Measurements from ENCODE around the gene LCT. TPM values are rescaled to one million over a fixed set of nuclear protein-coding genes. Genes with fewer than 3 reads are reported as not detected.

LCT gene
- total and polyA plus RNA-seq, 9 of the 15 experiments (the other 6 are each of a cell fraction or from before 2014, with no cell fraction given), result 0.01 to 0.04 (median 0.03) TPM; not detected in 4

- no peak overlapping the region for H3K4me2 ChIP-seq (ENCODE audit: insufficient read depth, low read length)
- ChIA-PET POLR2A (interaction anchor here (0.9 kb wide), 2 partner anchors 14 to 15 kb away, joined by 3 read pairs; no protein-coding TSS in a partner anchor), CTCF (ENCODE audit: low intra/inter-chr PET ratio) (no interaction called here)
- FAIRE-seq (no peak), ATAC-seq (peak; percentile 16; the same call in 1 of the 3 replicates), DNase-seq (ENCODE audit: extremely low read depth in 1 of 4, low spot score in 3 of 4) (no peak)
- H4K20me1 ChIP-seq (replicated peaks; ENCODE audit: control insufficient read depth, insufficient read depth, low read length), result 0 out of 2 replicates have a peak, but pooled peaks cover 3% of the 10 kb centered on the region
- no peaks in the 10 kb centered on the region for H3K79me2 ChIP-seq (ENCODE audit: control insufficient read depth, insufficient read depth, low read length)
- peaks cover 89% of the 10 kb centered on the region for H3K36me3 ChIP-seq (ENCODE audit: control insufficient read depth, insufficient read depth, low read length)
- H3K9ac ChIP-seq (ENCODE audit: insufficient read depth in 1 of 2, low read depth in 2 of 2, low read length in 2 of 2), result no peak overlapping the region
- intact Hi-C loops (cut with micrococcal nuclease) (no loop called here), in situ Hi-C loops (cut with MboI) (no loop called here)
- H3K4me1 ChIP-seq (replicated peaks in 1 of 2; ENCODE audit: control insufficient read depth in 2 of 2, insufficient read depth in 2 of 2, low read length in 2 of 2), result no peaks in the 10 kb centered on the region
- H3K27ac ChIP-seq (ENCODE audit: extremely low read depth, low read depth, low read length), result no peak overlapping the region
- H2AFZ ChIP-seq (ENCODE audit: low read depth, low read length), result no peak overlapping the region
- BruUV-seq (replicated peaks), result no TSS peak
- H3K4me3 ChIP-seq, result no peak overlapping the region
- no peaks in the 10 kb centered on the region for H3K9me3 ChIP-seq (replicated peaks; ENCODE audit: control insufficient read depth, insufficient read depth, low read depth, low read length)
- TF ChIP-seq ESRRA (IDR thresholded peaks at IDR 0.05; ENCODE audit: borderline replicate concordance, low read depth) (peak; percentile 95), ZNF583 (CRISPR knock-in tag; IDR thresholded peaks at IDR 0.05) (no peak), BCOR (IDR thresholded peaks at IDR 0.05) (peak; percentile 24; the same call in 1 of the 2 replicates), TBP (optimal IDR thresholded peaks at IDR 0.05; ENCODE audit: low read depth, low read length) (no peak), RBM25 (IDR thresholded peaks at IDR 0.05; ENCODE audit: low read depth, low read length, severe bottlenecking) (peak; percentile 84), TAL1 (IDR thresholded peaks at IDR 0.05) (no peak), ARID4B (CRISPR knock-in tag; IDR thresholded peaks at IDR 0.05) (no peak), GABPB2 (CRISPR knock-in tag; conservative IDR thresholded peaks at IDR 0.05) (no peak), ZNF407 (IDR thresholded peaks at IDR 0.05; ENCODE audit: low read depth) (no peak), NFE2 (IDR thresholded peaks at IDR 0.05; ENCODE audit: low read depth) (no peak), ZNF586 (CRISPR knock-in tag; conservative IDR thresholded peaks at IDR 0.05) (no peak), PTBP1 (IDR thresholded peaks at IDR 0.05; ENCODE audit: low read depth, low read length) (no peak), TCF7 (IDR thresholded peaks at IDR 0.05; ENCODE audit: borderline replicate concordance) (no peak)
- H3K9me1 ChIP-seq (ENCODE audit: control insufficient read depth, insufficient read depth, low read length), result no peaks in the 10 kb centered on the region
- no peaks in the 10 kb centered on the region for H3K27me3 ChIP-seq (ENCODE audit: control insufficient read depth in 2 of 2, insufficient read depth in 2 of 2, low read length in 2 of 2)
Measured at GRCh38 chr2:135853401-135853800, 16.4 kb upstream of the LCT start.

Measured in K562 (cell line).